Measurements from ENCODE around the gene REM2. TPM values are rescaled to one million over a fixed set of nuclear protein-coding genes. Genes with fewer than 3 reads are reported as not detected.

The REM2 gene
- total RNA-seq, 1 donor from 2014 or later: 1.4 TPM

GRCh38 chr14:22837750-22838538, 45.1 kb upstream of the REM2 start:
- no peak overlapping the region for H3K27ac Mint-ChIP-seq
- CTCF ChIA-PET: interaction anchor here (0.9 to 4.2 kb wide), 7 partner anchors 12 to 268 kb away, joined by 3 to 17 read pairs (median 5); partner anchors contain the start of gene OXA1L
- intact Hi-C loops (cut with micrococcal nuclease): loop anchor here (1.0 kb wide), 1 partner anchor 9 kb away; the partner anchor contains the start of gene MRPL52
- H3K9me3 Mint-ChIP-seq: no peaks in the 10 kb centered on the region
- peaks cover 2% of the 10 kb centered on the region for H3K27me3 Mint-ChIP-seq
- H3K4me1 Mint-ChIP-seq: peaks cover 16% of the 10 kb centered on the region
- DNase-seq (no peak), ATAC-seq (ENCODE audit: low read depth) (peak; percentile 21)
- TF ChIP-seq CTCF (IDR thresholded peaks at IDR 0.05): no peak
- H3K4me3 Mint-ChIP-seq: peak overlapping the region; percentile 66
- peaks cover 27% of the 10 kb centered on the region for H3K36me3 Mint-ChIP-seq (ENCODE audit: low read depth)
- POLR2A ChIA-PET: interaction anchor here (0.7 to 4.7 kb wide), 12 partner anchors 10 to 281 kb away, joined by 3 to 33 read pairs (median 5); partner anchors contain the start of genes OXA1L and RBM23

GRCh38 chr14:22838631-22839041, 44.4 kb upstream of the REM2 start:
- peaks cover 21% of the 10 kb centered on the region for H3K36me3 Mint-ChIP-seq (ENCODE audit: low read depth)
- no peak for TF ChIP-seq CTCF (IDR thresholded peaks at IDR 0.05)
- CTCF ChIA-PET: interaction anchor here (0.9 to 2.5 kb wide), 4 partner anchors 12 to 268 kb away, joined by 4 to 9 read pairs (median 6); no protein-coding TSS in a partner anchor
- DNase-seq (no peak), ATAC-seq (ENCODE audit: low read depth) (no peak)
- intact Hi-C loops (cut with micrococcal nuclease): no loop called here
- no peak overlapping the region for H3K27ac Mint-ChIP-seq
- H3K4me3 Mint-ChIP-seq: no peak overlapping the region
- H3K4me1 Mint-ChIP-seq: peaks cover 16% of the 10 kb centered on the region
- no peaks in the 10 kb centered on the region for H3K9me3 Mint-ChIP-seq
- POLR2A ChIA-PET: interaction anchor here (0.6 to 4.7 kb wide), 6 partner anchors 15 to 282 kb away, joined by 3 to 33 read pairs (median 4); partner anchors contain the start of gene OXA1L
- H3K27me3 Mint-ChIP-seq: peaks cover 2% of the 10 kb centered on the region

GRCh38 chr14:22839159-22839779, 43.8 kb upstream of the REM2 start:
- Mint-ChIP-seq H3K27ac (no peak overlapping the region), H3K36me3 (ENCODE audit: low read depth) (peaks cover 15% of the 10 kb centered on the region), H3K4me1 (peaks cover 16% of the 10 kb centered on the region), H3K9me3 (no peaks in the 10 kb centered on the region), H3K4me3 (no peak overlapping the region), H3K27me3 (peaks cover 2% of the 10 kb centered on the region)
- no peak for ATAC-seq (ENCODE audit: low read depth)
- TF ChIP-seq CTCF (IDR thresholded peaks at IDR 0.05): no peak
- ChIA-PET CTCF (interaction anchor here (0.9 to 1.9 kb wide), 4 partner anchors 11 to 16 kb away, joined by 3 to 7 read pairs (median 4); no protein-coding TSS in a partner anchor), POLR2A (interaction anchor here (0.6 to 4.7 kb wide), 6 partner anchors 9 to 221 kb away, joined by 3 to 33 read pairs (median 6); partner anchors contain the start of genes OXA1L and PSMB5)
- DNase-seq: no peak
- intact Hi-C loops (cut with micrococcal nuclease): no loop called here

- TF ChIP-seq CTCF (IDR thresholded peaks at IDR 0.05): no peak
- H3K27ac Mint-ChIP-seq: no peak overlapping the region
- no peaks in the 10 kb centered on the region for H3K36me3 Mint-ChIP-seq (ENCODE audit: low read depth)
- H3K4me3 Mint-ChIP-seq: no peak overlapping the region
- POLR2A ChIA-PET: interaction anchor here (0.7 to 1.1 kb wide), 4 partner anchors 11 to 48 kb away, joined by 3 read pairs; no protein-coding TSS in a partner anchor
- no peak for DNase-seq
- peaks cover 10% of the 10 kb centered on the region for H3K4me1 Mint-ChIP-seq
- H3K27me3 Mint-ChIP-seq: peaks cover 5% of the 10 kb centered on the region
- CTCF ChIA-PET: interaction anchor here (1.0 kb wide), 1 partner anchor 12 kb away, joined by 3 read pairs; no protein-coding TSS in a partner anchor
- no peaks in the 10 kb centered on the region for H3K9me3 Mint-ChIP-seq
- intact Hi-C loops (cut with micrococcal nuclease): no loop called here
- no peak for ATAC-seq (ENCODE audit: low read depth)
These were observed 41.7 kb upstream of the REM2 start for GRCh38 chr14:22841311-22841710.

- H3K27me3 Mint-ChIP-seq: peaks cover 5% of the 10 kb centered on the region
These were observed 41.3 kb upstream of the REM2 start for GRCh38 chr14:22841769-22842168.

More at GRCh38 chr14:22841769-22842168, 41.3 kb upstream of the REM2 start:
- Mint-ChIP-seq H3K9me3 (no peaks in the 10 kb centered on the region), H3K27ac (no peak overlapping the region), H3K4me3 (no peak overlapping the region), H3K4me1 (peaks cover 8% of the 10 kb centered on the region), H3K36me3 (ENCODE audit: low read depth) (no peaks in the 10 kb centered on the region)
- no peak for DNase-seq
- POLR2A ChIA-PET: no interaction called here
- intact Hi-C loops (cut with micrococcal nuclease): no loop called here
- no peak for ATAC-seq (ENCODE audit: low read depth)
- no peak for TF ChIP-seq CTCF (IDR thresholded peaks at IDR 0.05)
- CTCF ChIA-PET: no interaction called here

All from activated B cell treated with CpG ODN at 0.5 μM for 24 hours (primary cell).